Measurements from ENCODE around the gene ZNF783. TPM values are rescaled to one million over a fixed set of nuclear protein-coding genes. Genes with fewer than 3 reads are reported as not detected.

The ZNF783 gene
- total and polyA plus RNA-seq, 2 donors (not counting 1 experiment from before 2014, with no cell fraction given): 3.3 to 11.4 TPM

GRCh38 chr7:149291036-149291780, 29.2 kb downstream of the ZNF783 start:
- H3K4me3 ChIP-seq (replicated peaks in 1 of 4; ENCODE audit: control extremely low read depth in 1 of 4, insufficient read depth in 1 of 4, low read depth in 3 of 4, low read length in 4 of 4): no peak overlapping the region
- no peaks in the 10 kb centered on the region for H3K27me3 ChIP-seq (ENCODE audit: control insufficient read depth, insufficient read depth, low read length)
- no peaks in the 10 kb centered on the region for H3K36me3 ChIP-seq (ENCODE audit: control insufficient read depth, insufficient read depth, low read length)
- DNase-seq (ENCODE audit: low read depth in 2 of 2): no peak
- H3K4me2 ChIP-seq (ENCODE audit: extremely low read depth, insufficient read depth, low read length): no peak overlapping the region
- H3K9me3 ChIP-seq (ENCODE audit: control insufficient read depth, insufficient read depth, low read depth, low read length): no peaks in the 10 kb centered on the region
- no peaks in the 10 kb centered on the region for H4K20me1 ChIP-seq (ENCODE audit: control insufficient read depth, extremely low read depth, insufficient read depth, low read length)
- H3K79me2 ChIP-seq (ENCODE audit: control insufficient read depth, insufficient read depth, low read length): no peaks in the 10 kb centered on the region
- H2AFZ ChIP-seq (ENCODE audit: low read length): no peak overlapping the region
- H3K27ac ChIP-seq (ENCODE audit: insufficient read depth, low read length): no peak overlapping the region
- no peaks in the 10 kb centered on the region for H3K4me1 ChIP-seq (ENCODE audit: control insufficient read depth, extremely low read depth, insufficient read depth, low read length)
- TF ChIP-seq EZH2 (IDR thresholded peaks at IDR 0.05; ENCODE audit: low read length, missing control alignments) (no peak), CTCF (conservative IDR thresholded peaks at IDR 0.05 in 1 of 2, IDR thresholded peaks at IDR 0.05 in 1 of 2; ENCODE audit: low read depth in 1 of 2, low read length in 2 of 2) (no peak)
- H3K9ac ChIP-seq (ENCODE audit: insufficient read depth, low read length): no peak overlapping the region

- Histone ChIP-seq H3K9me3 (ENCODE audit: control insufficient read depth, insufficient read depth, low read depth, low read length) (no peaks in the 10 kb centered on the region), H3K36me3 (ENCODE audit: control insufficient read depth, insufficient read depth, low read length) (no peaks in the 10 kb centered on the region), H3K9ac (ENCODE audit: insufficient read depth, low read length) (no peak overlapping the region), H2AFZ (ENCODE audit: low read length) (no peak overlapping the region), H3K79me2 (ENCODE audit: control insufficient read depth, insufficient read depth, low read length) (no peaks in the 10 kb centered on the region), H3K4me1 (ENCODE audit: control insufficient read depth, extremely low read depth, insufficient read depth, low read length) (no peaks in the 10 kb centered on the region), H3K4me2 (ENCODE audit: extremely low read depth, insufficient read depth, low read length) (no peak overlapping the region), H3K27ac (ENCODE audit: insufficient read depth, low read length) (no peak overlapping the region), H3K27me3 (ENCODE audit: control insufficient read depth, insufficient read depth, low read length) (no peaks in the 10 kb centered on the region), H3K4me3 (replicated peaks in 1 of 4; ENCODE audit: control extremely low read depth in 1 of 4, insufficient read depth in 1 of 4, low read depth in 3 of 4, low read length in 4 of 4) (no peak overlapping the region), H4K20me1 (ENCODE audit: control insufficient read depth, extremely low read depth, insufficient read depth, low read length) (no peaks in the 10 kb centered on the region)
- DNase-seq (ENCODE audit: low read depth in 2 of 2): no peak
- TF ChIP-seq EZH2 (IDR thresholded peaks at IDR 0.05; ENCODE audit: low read length, missing control alignments) (no peak), CTCF (conservative IDR thresholded peaks at IDR 0.05 in 1 of 2, IDR thresholded peaks at IDR 0.05 in 1 of 2; ENCODE audit: low read depth in 1 of 2, low read length in 2 of 2) (no peak)
Measured at GRCh38 chr7:149291781-149292461, 29.9 kb downstream of the ZNF783 start.

GRCh38 chr7:149292462-149292823, 30.4 kb downstream of the ZNF783 start:
- Histone ChIP-seq H3K4me3 (replicated peaks in 1 of 4; ENCODE audit: control extremely low read depth in 1 of 4, insufficient read depth in 1 of 4, low read depth in 3 of 4, low read length in 4 of 4) (no peak overlapping the region), H3K4me2 (ENCODE audit: extremely low read depth, insufficient read depth, low read length) (no peak overlapping the region), H3K9ac (ENCODE audit: insufficient read depth, low read length) (no peak overlapping the region), H3K27me3 (ENCODE audit: control insufficient read depth, insufficient read depth, low read length) (no peaks in the 10 kb centered on the region), H2AFZ (ENCODE audit: low read length) (no peak overlapping the region), H3K9me3 (ENCODE audit: control insufficient read depth, insufficient read depth, low read depth, low read length) (no peaks in the 10 kb centered on the region), H3K4me1 (ENCODE audit: control insufficient read depth, extremely low read depth, insufficient read depth, low read length) (no peaks in the 10 kb centered on the region), H4K20me1 (ENCODE audit: control insufficient read depth, extremely low read depth, insufficient read depth, low read length) (no peaks in the 10 kb centered on the region), H3K36me3 (ENCODE audit: control insufficient read depth, insufficient read depth, low read length) (no peaks in the 10 kb centered on the region), H3K27ac (ENCODE audit: insufficient read depth, low read length) (no peak overlapping the region), H3K79me2 (ENCODE audit: control insufficient read depth, insufficient read depth, low read length) (no peaks in the 10 kb centered on the region)
- no peak for TF ChIP-seq EZH2 (IDR thresholded peaks at IDR 0.05; ENCODE audit: low read length, missing control alignments)
- TF ChIP-seq CTCF (conservative IDR thresholded peaks at IDR 0.05 in 1 of 2, IDR thresholded peaks at IDR 0.05 in 1 of 2; ENCODE audit: low read depth in 1 of 2, low read length in 2 of 2): no peak
- no peak for DNase-seq (ENCODE audit: low read depth in 2 of 2)
